Central memory CD8-positive, alpha-beta T cell (primary cell): ENCODE results near the gene KPNA6.
"Not testable (repeated sequence)": the region's sequence is repeated elsewhere in the genome, so short reads cannot be mapped to it uniquely, and the experiment has no call there.

Experiments
- ATAC-seq: fragments of 150-1000 bp; cut with Tn5 transposase; replicated peaks from 2 replicates; pipeline ENCODE4 v1.10.0; 2022; ENCODE audit warnings: mild to moderate bottlenecking, moderate FRiP score, moderate number of reproducible peaks; ENCODE audit not compliant: poor library complexity, severe bottlenecking; ENCODE audit errors: extremely low read depth
- DNase-seq, 2 donors: peaks; one replicate each; pipeline ENCODE4 v3.0.0; 2021; ENCODE audit warnings: low spot score in 2 of 2
- H3K27ac Mint-ChIP-seq: one replicate; pipeline ENCODE4 v1.8.0; 2022; ENCODE audit warnings: low read depth, mild to moderate bottlenecking, moderate library complexity, mixed read lengths
- H3K27me3 Mint-ChIP-seq: one replicate; pipeline ENCODE4 v1.8.0; 2022; ENCODE audit warnings: mixed read lengths
- H3K36me3 Mint-ChIP-seq: one replicate; pipeline ENCODE4 v1.8.0; 2022; ENCODE audit warnings: mild to moderate bottlenecking, moderate library complexity, mixed read lengths; ENCODE audit not compliant: insufficient read depth
- H3K4me1 Mint-ChIP-seq: one replicate; pipeline ENCODE4 v1.8.0; 2022; ENCODE audit warnings: mixed read lengths
- H3K4me3 Mint-ChIP-seq: one replicate; pipeline ENCODE4 v1.8.0; 2022; ENCODE audit warnings: mild to moderate bottlenecking, moderate library complexity, mixed read lengths
- H3K9me3 Mint-ChIP-seq: one replicate; pipeline ENCODE4 v1.8.0; 2022; ENCODE audit warnings: mixed read lengths

Gene KPNA6

GRCh38 chr1:32163405-32163804 lies 55.5 kb downstream of the KPNA6 start:
- Mint-ChIP-seq H3K4me3 (no peak overlapping the region), H3K36me3 (peaks cover 67% of the 10 kb centered on the region), H3K4me1 (peaks cover under 1% of the 10 kb centered on the region), H3K27me3 (no peaks in the 10 kb centered on the region), H3K27ac (no peak overlapping the region), H3K9me3 (no peaks in the 10 kb centered on the region)
- ATAC-seq (no peak), DNase-seq (no peak)

DNA sequence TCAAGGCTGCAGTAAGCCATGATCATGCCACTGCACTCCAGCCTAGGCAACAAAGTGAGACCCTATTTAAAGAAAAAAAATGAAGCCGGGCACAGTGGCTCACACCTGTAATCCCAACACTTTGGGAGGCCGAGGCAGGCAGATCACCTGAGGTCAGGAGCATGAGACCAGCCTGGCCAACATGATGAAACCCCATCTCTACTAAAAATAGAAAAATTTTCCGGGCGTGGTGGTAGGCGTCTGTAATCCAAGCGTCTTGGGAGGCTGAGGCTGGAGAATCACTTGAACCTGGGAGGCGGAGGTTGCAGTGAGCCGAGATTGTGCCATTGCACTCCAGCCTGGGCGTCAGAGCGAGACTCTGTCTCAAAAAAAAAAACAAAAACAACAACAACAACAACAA lies 57.8 kb downstream of the KPNA6 start:
- H3K9me3 Mint-ChIP-seq, H3K27ac Mint-ChIP-seq, H3K27me3 Mint-ChIP-seq, DNase-seq, ATAC-seq, H3K4me3 Mint-ChIP-seq, H3K4me1 Mint-ChIP-seq: not testable (repeated sequence)
- peaks cover 72% of the 10 kb centered on the region for H3K36me3 Mint-ChIP-seq

DNA sequence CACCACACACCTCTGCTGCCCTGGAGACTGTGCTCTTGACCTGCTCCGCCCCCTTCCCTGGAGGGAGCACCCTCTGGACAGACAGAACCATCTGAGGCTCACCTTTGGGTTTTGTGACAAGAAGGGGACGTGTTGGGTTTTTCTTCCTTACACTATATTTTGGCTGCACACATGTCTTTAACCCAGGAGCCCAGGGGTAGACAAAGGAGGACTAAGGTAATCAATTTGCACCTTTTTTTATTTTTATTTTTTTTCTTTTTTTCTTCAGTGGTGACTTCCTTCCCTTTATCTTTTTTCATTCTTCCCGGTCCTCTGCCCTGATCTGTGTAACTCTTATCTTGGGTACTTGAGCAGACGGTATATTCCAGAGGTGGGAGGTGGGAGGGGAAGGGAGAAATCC lies 63.1 kb downstream of the KPNA6 start:
- H3K4me3 Mint-ChIP-seq = no peak overlapping the region
- peaks cover 7% of the 10 kb centered on the region for H3K4me1 Mint-ChIP-seq
- no peak for ATAC-seq
- no peaks in the 10 kb centered on the region for H3K27me3 Mint-ChIP-seq
- H3K27ac Mint-ChIP-seq = no peak overlapping the region
- no peaks in the 10 kb centered on the region for H3K9me3 Mint-ChIP-seq
- H3K36me3 Mint-ChIP-seq = peaks cover 48% of the 10 kb centered on the region
- DNase-seq = no peak

DNA sequence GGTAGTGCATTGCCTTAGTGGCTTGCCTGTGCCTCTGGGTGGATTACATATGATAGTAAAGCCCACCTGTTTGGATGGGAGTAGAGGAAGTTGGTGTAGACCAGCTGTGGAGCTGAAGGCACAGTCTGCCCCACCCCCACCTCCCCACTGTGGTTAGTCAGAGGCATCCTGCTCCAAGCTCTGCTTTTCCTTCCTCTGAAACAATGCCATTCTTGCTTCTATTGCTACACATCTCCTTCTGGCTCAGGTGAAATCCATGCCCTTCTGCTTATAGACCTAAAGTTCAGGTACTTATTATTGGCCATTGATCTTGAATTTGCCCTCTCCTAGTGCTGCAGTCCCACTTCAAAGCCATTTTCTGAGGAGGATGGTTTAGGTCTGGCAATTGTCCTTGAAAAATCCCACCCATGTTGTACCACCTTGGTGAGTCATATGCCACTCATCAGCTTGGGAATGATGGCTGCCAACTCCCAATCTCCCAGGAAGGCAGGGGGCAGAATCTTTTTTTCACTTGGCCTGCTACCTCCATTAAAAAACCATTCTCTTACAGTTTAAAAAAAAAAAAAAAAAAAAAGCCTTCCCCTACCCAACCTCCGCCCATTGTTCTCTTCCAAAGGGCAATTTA lies 64.9 kb downstream of the KPNA6 start:
- no peaks in the 10 kb centered on the region for H3K27me3 Mint-ChIP-seq
- H3K36me3 Mint-ChIP-seq = peaks cover 34% of the 10 kb centered on the region
- no peak overlapping the region for H3K27ac Mint-ChIP-seq
- no peak for DNase-seq
- no peak for ATAC-seq
- no peaks in the 10 kb centered on the region for H3K9me3 Mint-ChIP-seq
- H3K4me1 Mint-ChIP-seq = peaks cover 7% of the 10 kb centered on the region
- H3K4me3 Mint-ChIP-seq = no peak overlapping the region

GRCh38 chr1:32178380-32179192 lies 70.7 kb downstream of the KPNA6 start:
- H3K36me3 Mint-ChIP-seq = peaks cover 27% of the 10 kb centered on the region

DNA sequence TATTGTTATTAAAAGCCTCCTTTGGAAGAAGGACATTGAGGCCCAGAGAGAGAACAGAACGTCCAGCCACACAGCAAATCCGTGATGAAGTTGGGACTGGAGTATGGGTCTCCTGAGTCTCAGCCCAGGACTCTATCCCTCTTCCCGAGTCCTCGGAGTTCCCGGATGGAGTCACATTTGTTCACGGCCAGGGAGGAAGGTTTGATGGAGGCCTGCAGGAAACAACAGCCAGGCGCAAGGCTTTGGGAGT lies 71.3 kb downstream of the KPNA6 start:
- Mint-ChIP-seq H3K36me3 (peaks cover 29% of the 10 kb centered on the region), H3K27me3 (no peaks in the 10 kb centered on the region), H3K9me3 (no peaks in the 10 kb centered on the region), H3K4me3 (peak overlapping the region; percentile 92), H3K27ac (peak overlapping the region; percentile 97), H3K4me1 (peaks cover 33% of the 10 kb centered on the region)
- DNase-seq = no peak
- ATAC-seq = no peak

More at GRCh38 chr1:32178380-32179192, 70.7 kb downstream of the KPNA6 start:
- Mint-ChIP-seq H3K27ac (peak overlapping the region; percentile 97), H3K4me3 (peak overlapping the region; percentile 92), H3K27me3 (no peaks in the 10 kb centered on the region), H3K9me3 (no peaks in the 10 kb centered on the region), H3K4me1 (peaks cover 29% of the 10 kb centered on the region)
- ATAC-seq (no peak), DNase-seq (no peak)

DNA sequence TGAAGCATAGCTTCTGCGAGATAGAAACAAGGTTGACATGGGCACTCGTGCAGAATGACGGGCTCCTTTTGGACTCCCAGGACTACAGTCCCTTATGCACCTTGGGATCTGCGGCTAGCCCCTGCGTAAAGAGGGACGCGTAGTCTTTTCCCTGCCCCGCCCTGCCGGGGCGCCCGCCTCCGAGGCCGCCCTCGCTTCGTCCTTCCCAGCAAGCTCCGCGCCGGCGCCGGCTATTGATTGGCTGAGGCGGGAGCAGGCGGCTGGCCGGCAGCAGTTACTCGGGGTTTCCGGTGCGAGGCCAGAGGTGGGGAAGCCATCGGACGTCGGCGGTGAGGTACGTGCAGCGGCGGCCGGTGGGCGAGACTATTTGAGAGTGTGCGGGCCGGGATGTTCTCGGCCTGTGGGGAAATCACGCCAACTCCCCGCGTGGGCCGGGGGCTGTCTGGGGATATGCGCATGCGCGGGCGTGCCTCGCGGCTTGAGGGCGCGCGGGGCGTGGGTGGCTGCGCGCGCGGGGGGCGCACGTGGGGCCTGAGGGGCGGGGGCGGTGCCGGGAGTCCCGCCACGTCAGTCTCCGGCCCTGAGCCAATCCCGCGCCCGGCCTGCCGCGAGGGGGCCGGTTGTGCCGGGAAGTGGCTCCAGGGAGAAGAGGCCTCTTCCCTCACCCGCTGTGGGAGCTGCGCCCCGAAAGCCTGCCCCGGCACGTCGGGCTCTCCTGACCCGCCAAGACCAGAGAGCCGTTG lies 71.8 kb downstream of the KPNA6 start, which contains the start of gene TXLNA:
Gene TXLNA (plus strand): TSS at position 233 of the 743 bp plus-strand sequence. CDS start 671 bp downstream, outside the sequence.
- Mint-ChIP-seq H3K4me3 (peak within 1 kb of the TSS; percentile 92), H3K4me1 (peaks cover 38% of the 10 kb centered on the region), H3K36me3 (peaks cover 32% of the 10 kb centered on the region), H3K27me3 (no peaks in the 10 kb centered on the region), H3K9me3 (no peaks in the 10 kb centered on the region), H3K27ac (peak within 1 kb of the TSS; percentile 97)
- DNase-seq (peak; percentile 72 to 75), ATAC-seq (peak; percentile 82)

DNA sequence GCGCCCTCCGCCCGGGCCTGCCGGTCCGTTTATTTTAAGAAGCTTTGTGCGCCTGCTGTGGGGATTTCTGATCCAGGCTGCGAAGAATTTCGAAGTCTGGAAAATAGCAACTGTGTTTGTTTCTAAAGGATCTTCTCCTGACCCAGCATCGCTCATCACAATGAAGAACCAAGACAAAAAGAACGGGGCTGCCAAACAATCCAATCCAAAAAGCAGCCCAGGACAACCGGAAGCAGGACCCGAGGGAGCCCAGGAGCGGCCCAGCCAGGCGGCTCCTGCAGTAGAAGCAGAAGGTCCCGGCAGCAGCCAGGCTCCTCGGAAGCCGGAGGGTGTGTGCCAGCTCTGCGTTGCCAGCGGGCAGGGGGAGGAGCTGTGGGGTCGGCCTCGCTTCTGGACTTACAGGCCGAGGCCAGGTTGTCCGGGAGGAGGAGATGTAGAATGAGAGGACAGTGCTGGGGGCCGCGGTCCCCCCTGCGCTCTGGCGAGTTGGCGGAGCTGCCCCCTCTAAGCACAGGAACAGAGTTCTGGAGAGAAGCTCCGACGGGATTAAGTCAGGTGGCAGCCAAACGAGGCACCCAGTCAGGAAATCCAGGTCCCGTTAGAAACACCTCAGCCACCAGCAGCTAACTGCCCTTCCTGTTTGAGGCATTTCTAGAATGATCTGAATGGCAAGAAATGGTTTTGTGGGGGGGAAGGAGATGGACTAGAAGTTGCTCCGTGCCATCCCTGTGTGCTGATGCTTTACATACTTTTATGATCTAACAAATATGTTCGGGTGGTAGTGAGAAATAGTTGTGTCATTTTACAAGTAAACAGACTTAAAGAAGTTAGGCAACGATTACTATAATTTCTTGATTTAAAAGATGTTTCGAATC lies 72.6 kb downstream of the KPNA6 start:
- no peaks in the 10 kb centered on the region for H3K9me3 Mint-ChIP-seq
- ATAC-seq = peak; percentile 24
- DNase-seq = no peak
- H3K4me3 Mint-ChIP-seq = peak overlapping the region; percentile 92
- peaks cover 36% of the 10 kb centered on the region for H3K36me3 Mint-ChIP-seq
- no peaks in the 10 kb centered on the region for H3K27me3 Mint-ChIP-seq
- H3K27ac Mint-ChIP-seq = peak overlapping the region; percentile 97
- peaks cover 43% of the 10 kb centered on the region for H3K4me1 Mint-ChIP-seq

GRCh38 chr1:32181065-32181464 lies 73.2 kb downstream of the KPNA6 start:
- Mint-ChIP-seq H3K9me3 (no peaks in the 10 kb centered on the region), H3K4me3 (peak overlapping the region; percentile 92), H3K27me3 (no peaks in the 10 kb centered on the region), H3K27ac (peak overlapping the region; percentile 97), H3K4me1 (peaks cover 47% of the 10 kb centered on the region), H3K36me3 (peaks cover 39% of the 10 kb centered on the region)
- no peak for ATAC-seq
- DNase-seq = no peak

- no peaks in the 10 kb centered on the region for H3K27me3 Mint-ChIP-seq
- peaks cover 44% of the 10 kb centered on the region for H3K36me3 Mint-ChIP-seq
- DNase-seq (no peak), ATAC-seq (no peak)
- peak overlapping the region; percentile 97 for H3K27ac Mint-ChIP-seq
- no peaks in the 10 kb centered on the region for H3K9me3 Mint-ChIP-seq
- peak overlapping the region; percentile 92 for H3K4me3 Mint-ChIP-seq
- peaks cover 52% of the 10 kb centered on the region for H3K4me1 Mint-ChIP-seq
Measured at GRCh38 chr1:32181563-32181962, 73.7 kb downstream of the KPNA6 start.

GRCh38 chr1:32182060-32182459 lies 74.2 kb downstream of the KPNA6 start:
- no peak overlapping the region for H3K4me3 Mint-ChIP-seq
- H3K27ac Mint-ChIP-seq = peak overlapping the region; percentile 58
- DNase-seq (no peak), ATAC-seq (no peak)
- no peaks in the 10 kb centered on the region for H3K27me3 Mint-ChIP-seq
- H3K9me3 Mint-ChIP-seq = no peaks in the 10 kb centered on the region
- peaks cover 55% of the 10 kb centered on the region for H3K4me1 Mint-ChIP-seq
- peaks cover 46% of the 10 kb centered on the region for H3K36me3 Mint-ChIP-seq

DNA sequence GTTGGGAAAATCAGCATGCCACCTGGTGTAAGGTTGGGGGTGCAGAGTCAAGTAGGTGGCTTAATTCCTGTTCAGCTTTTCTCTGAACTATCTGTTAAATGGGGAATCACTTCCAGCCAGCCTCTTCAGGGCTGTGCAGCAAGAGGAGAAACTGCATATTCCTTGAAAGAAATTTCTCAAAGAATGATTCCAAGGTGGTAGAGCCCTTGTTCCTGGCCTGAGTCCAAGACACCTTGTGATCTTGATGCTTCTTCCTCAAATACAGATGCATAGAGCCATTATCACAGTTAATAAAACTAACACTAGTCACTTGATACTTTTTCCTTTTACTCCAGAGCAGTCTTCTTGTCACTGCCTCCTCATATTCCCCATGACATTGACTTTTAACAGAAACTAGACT lies 76.8 kb downstream of the KPNA6 start:
- no peaks in the 10 kb centered on the region for H3K9me3 Mint-ChIP-seq
- no peak for DNase-seq
- peaks cover 51% of the 10 kb centered on the region for H3K36me3 Mint-ChIP-seq
- no peak overlapping the region for H3K4me3 Mint-ChIP-seq
- ATAC-seq = no peak
- no peak overlapping the region for H3K27ac Mint-ChIP-seq
- H3K27me3 Mint-ChIP-seq = no peaks in the 10 kb centered on the region
- peaks cover 51% of the 10 kb centered on the region for H3K4me1 Mint-ChIP-seq
